Smooth muscle cell of the brain vasculature (primary cell): ENCODE data around the gene CDKN3.
"Not testable (repeated sequence)": the region's sequence is repeated elsewhere in the genome, so short reads cannot be mapped to it uniquely, and the experiment has no call there.

Experiments used
- DNase-seq: peaks from one replicate; pipeline ENCODE4 v3.0.0-alpha.2; 2012; ENCODE audit warnings: low read depth, low spot score

Gene CDKN3

GRCh38 chr14:54370323-54371198 lies 26.2 kb upstream of the CDKN3 start:
- no peak for DNase-seq

GRCh38 chr14:54374117-54374884 lies 22.5 kb upstream of the CDKN3 start:
- DNase-seq, result no peak

- DNase-seq, result no peak
Observed at GRCh38 chr14:54377501-54377900, 19.3 kb upstream of the CDKN3 start.

GRCh38 chr14:54378893-54379292 lies 17.9 kb upstream of the CDKN3 start:
- not testable (repeated sequence) for DNase-seq

GRCh38 chr14:54380558-54380957 lies 16.2 kb upstream of the CDKN3 start:
- DNase-seq, result not testable (repeated sequence)

GRCh38 chr14:54381821-54382220 lies 15.0 kb upstream of the CDKN3 start:
- no peak for DNase-seq

GRCh38 chr14:54383835-54384234 lies 13.0 kb upstream of the CDKN3 start:
- no peak for DNase-seq

- DNase-seq, result no peak
Observed at GRCh38 chr14:54385556-54385955, 11.3 kb upstream of the CDKN3 start.

- DNase-seq, result no peak
Observed at GRCh38 chr14:54387328-54387727, 9.5 kb upstream of the CDKN3 start.

- no peak for DNase-seq
Observed at GRCh38 chr14:54392131-54392859, 4.5 kb upstream of the CDKN3 start.

- DNase-seq, result not testable (repeated sequence)
Observed at GRCh38 chr14:54392986-54393884, 3.6 kb upstream of the CDKN3 start.

GRCh38 chr14:54394596-54394995 lies 2.2 kb upstream of the CDKN3 start:
- no peak for DNase-seq

- DNase-seq, result no peak
Observed at GRCh38 chr14:54395284-54395683, 1.5 kb upstream of the CDKN3 start.

- no peak for DNase-seq
Observed at GRCh38 chr14:54395716-54396115, 1.1 kb upstream of the CDKN3 start.

GRCh38 chr14:54396183-54396492 lies 669 bp upstream of the CDKN3 start:
- no peak for DNase-seq

GRCh38 chr14:54399560-54399959 lies 2.8 kb downstream of the CDKN3 start:
- no peak for DNase-seq

GRCh38 chr14:54403401-54404005 lies 6.7 kb downstream of the CDKN3 start:
- not testable (repeated sequence) for DNase-seq

GRCh38 chr14:54410215-54410614 lies 13.4 kb downstream of the CDKN3 start:
- DNase-seq, result no peak

- DNase-seq, result no peak
Observed at GRCh38 chr14:54411371-54411770, 14.6 kb downstream of the CDKN3 start.

GRCh38 chr14:54420478-54421142 lies 23.8 kb downstream of the CDKN3 start:
- DNase-seq, result peak; percentile 40
